HEK293 (cell line): Measurements from ENCODE around the gene ZNF783.
"Not testable (repeated sequence)": the region's sequence is repeated elsewhere in the genome, so short reads cannot be mapped to it uniquely, and the experiment has no call there.

Experiments
- CTCF ChIA-PET: fragments of 350-600 bp; formaldehyde crosslinking; extraction: SDS; loops from one replicate; lab custom pipeline; 2021; ENCODE audit warnings: antibody characterized with exemption; lab: Yijun Ruan, JAX
- POLR2A ChIA-PET: fragments of 300-600 bp; formaldehyde crosslinking; extraction: SDS; loops from one replicate; lab custom pipeline; 2020; ENCODE audit warnings: antibody characterized with exemption, inconsistent platforms; lab: Yijun Ruan, JAX
- H3K27ac ChIP-seq: fragments of 200-500 bp; sonication (Bioruptor generic); 2 replicates; pipeline ENCODE4 v1.5.1; 2014; ENCODE audit warnings: low read depth, low read length, control low read depth, inconsistent platforms; ENCODE audit errors: extremely low read depth
- H3K36me3 ChIP-seq, 2 experiments: fragments of 200-500 bp in 1 of 2; sonication (Bioruptor generic) in 1 of 2; 1 replicate in 1 of 2; 2 replicates in 1 of 2; pipeline ENCODE4 v1.5.1; 2014 to 2017; ENCODE audit warnings: inconsistent platforms in 2 of 2, low read length in 2 of 2; ENCODE audit not compliant: control insufficient read depth in 2 of 2, insufficient read depth in 1 of 2
- H3K4me1 ChIP-seq: fragments of 200-500 bp; sonication (Bioruptor generic); 2 replicates; pipeline ENCODE4 v1.5.1; 2014; ENCODE audit warnings: mild to moderate bottlenecking, low read length, inconsistent platforms; ENCODE audit not compliant: control insufficient read depth, insufficient read depth
- H3K4me3 ChIP-seq: 2 replicates; pipeline ENCODE4 v1.5.1; 2011; ENCODE audit warnings: low read depth, mild to moderate bottlenecking, control low read depth, low read length, moderate library complexity
- H3K9me3 ChIP-seq: fragments of 200-500 bp; sonication (Bioruptor generic); 2 replicates; pipeline ENCODE4 v1.5.1; 2014; ENCODE audit warnings: low read depth, low read length, inconsistent platforms; ENCODE audit not compliant: control insufficient read depth, insufficient read depth
- GLIS2 ChIP-seq: fragments of 450-650 bp; formaldehyde crosslinking; IDR thresholded peaks from 2 replicates; pipeline ENCODE4 v1.5.1; 2016; ENCODE audit warnings: missing biosample characterization, missing genetic modification characterization
- KLF7 ChIP-seq: fragments of 450-650 bp; formaldehyde crosslinking; IDR thresholded peaks from 2 replicates; pipeline ENCODE4 v1.5.1; 2016; ENCODE audit warnings: missing biosample characterization, missing genetic modification characterization, borderline replicate concordance
- MZF1 ChIP-seq: fragments of 450-650 bp; formaldehyde crosslinking; IDR thresholded peaks from 2 replicates; pipeline ENCODE4 v1.5.1; 2017; ENCODE audit warnings: missing biosample characterization, missing genetic modification characterization, borderline replicate concordance
- SP3 ChIP-seq: fragments of 450-650 bp; formaldehyde crosslinking; IDR thresholded peaks from 2 replicates; pipeline ENCODE4 v1.5.1; 2016; ENCODE audit warnings: missing biosample characterization, missing genetic modification characterization
- TCF7L2 ChIP-seq: IDR thresholded peaks from 2 replicates; pipeline ENCODE4 v1.6.1; 2011; ENCODE audit warnings: low read depth, mild to moderate bottlenecking, inconsistent platforms, low read length, moderate library complexity, borderline replicate concordance
- ZIC2 ChIP-seq: fragments of 450-650 bp; formaldehyde crosslinking; IDR thresholded peaks from 2 replicates; pipeline ENCODE4 v1.5.1; 2016; ENCODE audit warnings: missing biosample characterization, missing genetic modification characterization
- ZNF146 ChIP-seq: fragments of 450-650 bp; formaldehyde crosslinking; IDR thresholded peaks from 2 replicates; pipeline ENCODE4 v1.5.1; 2016; ENCODE audit warnings: missing biosample characterization, missing genetic modification characterization
- ZNF174 ChIP-seq: fragments of 450-650 bp; formaldehyde crosslinking; IDR thresholded peaks from 2 replicates; pipeline ENCODE4 v1.5.0; 2017; ENCODE audit warnings: missing biosample characterization, mild to moderate bottlenecking, missing genetic modification characterization
- ZNF311 ChIP-seq: fragments of 450-650 bp; formaldehyde crosslinking; IDR thresholded peaks from 2 replicates; pipeline ENCODE4 v1.5.1; 2017; ENCODE audit warnings: missing biosample characterization, missing genetic modification characterization, borderline replicate concordance
- ZNF585B ChIP-seq: fragments of 450-650 bp; formaldehyde crosslinking; IDR thresholded peaks from 2 replicates; pipeline ENCODE4 v1.5.1; 2016; ENCODE audit warnings: missing biosample characterization, missing genetic modification characterization
- ZNF677 ChIP-seq: fragments of 450-650 bp; IDR thresholded peaks from 2 replicates; pipeline ENCODE4 v1.5.0; 2018; ENCODE audit warnings: missing biosample characterization, mild to moderate bottlenecking, missing genetic modification characterization, moderate library complexity
- ZNF707 ChIP-seq: fragments of 450-650 bp; formaldehyde crosslinking; IDR thresholded peaks from 2 replicates; pipeline ENCODE4 v1.5.1; 2016; ENCODE audit warnings: missing biosample characterization, missing genetic modification characterization
- TF ChIP-seq, protein P1 (sequence below): fragments of 450-650 bp; formaldehyde crosslinking; IDR thresholded peaks from 2 replicates; pipeline ENCODE4 v1.5.1; 2017; ENCODE audit warnings: missing biosample characterization, missing genetic modification characterization
- TF ChIP-seq, protein P2 (sequence below): sonication (generic); formaldehyde crosslinking; IDR thresholded peaks from 2 replicates; pipeline ENCODE4 v1.8.1; 2022; ENCODE audit warnings: mild to moderate bottlenecking, moderate library complexity, missing genetic modification reagents

Gene ZNF783

DNA sequence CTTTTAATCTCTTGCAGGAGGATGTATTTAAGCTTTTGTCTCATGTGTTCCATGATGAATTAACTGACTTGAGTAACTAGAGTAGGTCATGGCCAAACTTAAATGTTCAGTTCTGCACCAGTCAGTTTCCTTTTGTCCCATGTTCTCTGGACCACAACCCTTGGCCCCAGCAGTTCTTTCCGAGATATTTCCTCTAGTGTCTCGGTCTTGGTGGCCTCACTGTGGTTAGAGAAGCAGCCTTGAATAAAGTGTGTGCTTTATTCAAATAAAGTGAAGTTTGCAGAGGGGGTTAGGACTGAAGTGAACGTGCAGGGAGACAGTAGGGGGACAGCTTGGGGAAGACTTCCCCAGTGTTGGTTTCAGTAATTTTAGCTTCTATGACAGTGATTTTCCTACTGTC, 13.2 kb upstream of the ZNF783 start (continued):
- TF ChIP-seq, protein P1, sequence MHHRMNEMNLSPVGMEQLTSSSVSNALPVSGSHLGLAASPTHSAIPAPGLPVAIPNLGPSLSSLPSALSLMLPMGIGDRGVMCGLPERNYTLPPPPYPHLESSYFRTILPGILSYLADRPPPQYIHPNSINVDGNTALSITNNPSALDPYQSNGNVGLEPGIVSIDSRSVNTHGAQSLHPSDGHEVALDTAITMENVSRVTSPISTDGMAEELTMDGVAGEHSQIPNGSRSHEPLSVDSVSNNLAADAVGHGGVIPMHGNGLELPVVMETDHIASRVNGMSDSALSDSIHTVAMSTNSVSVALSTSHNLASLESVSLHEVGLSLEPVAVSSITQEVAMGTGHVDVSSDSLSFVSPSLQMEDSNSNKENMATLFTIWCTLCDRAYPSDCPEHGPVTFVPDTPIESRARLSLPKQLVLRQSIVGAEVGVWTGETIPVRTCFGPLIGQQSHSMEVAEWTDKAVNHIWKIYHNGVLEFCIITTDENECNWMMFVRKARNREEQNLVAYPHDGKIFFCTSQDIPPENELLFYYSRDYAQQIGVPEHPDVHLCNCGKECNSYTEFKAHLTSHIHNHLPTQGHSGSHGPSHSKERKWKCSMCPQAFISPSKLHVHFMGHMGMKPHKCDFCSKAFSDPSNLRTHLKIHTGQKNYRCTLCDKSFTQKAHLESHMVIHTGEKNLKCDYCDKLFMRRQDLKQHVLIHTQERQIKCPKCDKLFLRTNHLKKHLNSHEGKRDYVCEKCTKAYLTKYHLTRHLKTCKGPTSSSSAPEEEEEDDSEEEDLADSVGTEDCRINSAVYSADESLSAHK (tag by site-specific recombination): no peak
- TF ChIP-seq, protein P2, sequence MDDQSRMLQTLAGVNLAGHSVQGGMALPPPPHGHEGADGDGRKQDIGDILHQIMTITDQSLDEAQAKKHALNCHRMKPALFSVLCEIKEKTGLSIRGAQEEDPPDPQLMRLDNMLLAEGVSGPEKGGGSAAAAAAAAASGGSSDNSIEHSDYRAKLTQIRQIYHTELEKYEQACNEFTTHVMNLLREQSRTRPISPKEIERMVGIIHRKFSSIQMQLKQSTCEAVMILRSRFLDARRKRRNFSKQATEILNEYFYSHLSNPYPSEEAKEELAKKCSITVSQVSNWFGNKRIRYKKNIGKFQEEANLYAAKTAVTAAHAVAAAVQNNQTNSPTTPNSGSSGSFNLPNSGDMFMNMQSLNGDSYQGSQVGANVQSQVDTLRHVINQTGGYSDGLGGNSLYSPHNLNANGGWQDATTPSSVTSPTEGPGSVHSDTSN: no peak

DNA sequence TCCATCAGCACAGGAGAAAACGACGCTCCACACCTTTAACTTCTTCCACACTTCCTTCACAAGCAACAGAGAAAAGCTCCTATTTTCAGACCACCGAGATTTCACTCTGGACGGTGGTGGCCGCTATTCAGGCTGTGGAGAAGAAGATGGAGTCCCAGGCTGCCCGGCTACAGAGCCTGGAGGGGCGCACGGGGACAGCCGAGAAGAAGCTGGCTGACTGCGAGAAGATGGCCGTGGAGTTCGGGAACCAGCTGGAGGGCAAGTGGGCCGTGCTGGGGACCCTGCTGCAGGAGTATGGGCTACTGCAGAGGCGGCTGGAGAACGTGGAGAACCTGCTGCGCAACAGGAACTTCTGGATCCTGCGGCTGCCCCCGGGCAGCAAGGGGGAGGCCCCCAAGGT, 11.8 kb upstream of the ZNF783 start:
- CTCF ChIA-PET: interaction anchor here (1.4 kb wide), 1 partner anchor 11 kb away, joined by 5 read pairs; no protein-coding TSS in a partner anchor

DNA sequence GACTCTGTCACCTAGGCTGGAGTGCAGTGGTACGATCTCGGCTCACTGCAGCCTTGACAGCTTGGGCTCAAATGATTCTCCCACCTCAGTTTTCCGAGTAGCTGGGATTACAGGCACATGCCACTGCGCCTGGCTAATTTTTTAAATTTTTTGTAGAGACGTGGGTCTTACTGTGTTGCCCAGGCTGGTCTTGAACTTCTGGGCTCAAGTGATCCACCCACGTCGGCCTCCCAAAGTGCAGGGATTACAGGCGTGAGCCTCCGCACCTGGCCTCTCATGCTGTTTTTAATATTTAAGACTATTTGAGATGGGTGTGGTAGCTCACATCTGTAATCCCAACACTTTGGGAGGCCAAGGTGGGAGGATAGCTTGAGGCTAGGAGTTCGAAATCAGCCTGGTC, 10.5 kb upstream of the ZNF783 start:
- not testable (repeated sequence) for H3K9me3 ChIP-seq, H3K4me1 ChIP-seq, H3K27ac ChIP-seq, H3K4me3 ChIP-seq
- CTCF ChIA-PET: interaction anchor here (0.6 to 0.9 kb wide), 3 partner anchors 10 to 543 kb away, joined by 3 to 4 read pairs (median 4); no protein-coding TSS in a partner anchor
- H3K36me3 ChIP-seq: peaks cover 3 to 70% of the 10 kb centered on the region in 2 experiments; a peak in 2 of 3 replicates
- POLR2A ChIA-PET: interaction anchor here (0.7 kb wide), 2 partner anchors 9 to 11 kb away, joined by 3 to 6 read pairs; partner anchors contain the start of gene ZNF783

More for the DNA sequence above, 11.8 kb upstream of the ZNF783 start:
- H3K9me3 ChIP-seq, H3K4me3 ChIP-seq, H3K4me1 ChIP-seq, POLR2A ChIA-PET, H3K27ac ChIP-seq: not testable (repeated sequence)
- H3K36me3 ChIP-seq: peaks cover 3 to 56% of the 10 kb centered on the region in 2 experiments; a peak in 2 of 3 replicates

DNA sequence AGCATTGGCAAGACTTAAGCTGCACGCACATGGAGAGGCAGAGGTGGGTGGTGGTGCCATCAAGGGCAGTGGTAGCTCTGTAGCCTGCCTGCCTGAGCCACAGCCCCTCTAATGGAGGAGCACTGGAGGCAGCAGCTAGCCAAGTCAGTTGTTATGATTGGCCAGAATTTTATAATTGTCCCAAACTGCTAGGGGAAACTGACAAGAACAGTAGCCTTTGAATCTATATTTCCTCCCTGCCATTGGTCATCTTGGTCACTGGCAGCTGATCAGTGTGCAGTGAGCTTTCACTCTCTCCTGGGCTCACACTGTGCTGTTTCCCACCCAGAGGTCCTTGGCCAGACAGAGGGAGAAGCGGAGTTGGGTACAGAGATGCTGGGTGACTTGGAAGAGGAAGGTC, 9.6 kb upstream of the ZNF783 start:
- TF ChIP-seq KLF7 (tag by site-specific recombination) (no peak), TCF7L2 (no peak), ZNF677 (peak; percentile 94), ZIC2 (tag by site-specific recombination) (no peak)
- Histone ChIP-seq H3K36me3 (peaks cover 3 to 76% of the 10 kb centered on the region in 2 experiments; a peak in 2 of 3 replicates), H3K9me3 (no peaks in the 10 kb centered on the region), H3K4me3 (no peak overlapping the region), H3K27ac (no peak overlapping the region), H3K4me1 (no peaks in the 10 kb centered on the region)
- POLR2A ChIA-PET: no interaction called here
- CTCF ChIA-PET: interaction anchor here (0.6 to 1.6 kb wide), 3 partner anchors 9 to 63 kb away, joined by 4 to 5 read pairs (median 4); partner anchors contain the start of gene ZNF783

DNA sequence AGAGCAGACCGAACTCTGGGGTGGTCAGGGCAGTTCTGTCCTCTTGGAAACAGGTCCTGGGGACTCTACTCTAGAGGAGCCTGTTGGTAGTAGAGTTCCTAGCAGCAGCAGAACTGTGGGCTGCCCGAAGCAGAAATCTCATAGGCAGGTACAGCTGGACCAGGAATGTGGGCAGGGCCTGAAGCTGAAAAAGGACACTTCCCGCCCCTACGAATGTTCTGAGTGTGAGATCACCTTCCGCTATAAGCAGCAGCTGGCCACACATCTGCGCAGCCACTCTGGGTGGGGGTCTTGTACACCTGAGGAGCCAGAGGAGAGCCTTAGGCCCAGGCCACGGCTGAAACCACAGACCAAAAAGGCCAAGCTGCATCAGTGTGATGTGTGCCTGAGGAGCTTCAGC, 8.3 kb upstream of the ZNF783 start:
- Histone ChIP-seq H3K9me3 (no peaks in the 10 kb centered on the region), H3K36me3 (peaks cover 3 to 72% of the 10 kb centered on the region in 2 experiments; a peak in 2 of 3 replicates), H3K27ac (no peak overlapping the region), H3K4me1 (no peaks in the 10 kb centered on the region), H3K4me3 (no peak overlapping the region)
- CTCF ChIA-PET: interaction anchor here (1.6 kb wide), 1 partner anchor 9 kb away, joined by 4 read pairs; the partner anchor contains the start of gene ZNF783
- POLR2A ChIA-PET: no interaction called here
- TF ChIP-seq SP3 (tag by site-specific recombination): no peak
- no peak for TF ChIP-seq ZNF146 (tag by site-specific recombination)
- no peak for TF ChIP-seq GLIS2 (tag by site-specific recombination)
- TF ChIP-seq MZF1 (tag by site-specific recombination): no peak
- TF ChIP-seq ZNF707: no peak
- TF ChIP-seq ZNF311 (tag by site-specific recombination): no peak
- TF ChIP-seq ZNF585B (tag by site-specific recombination): no peak
- no peak for TF ChIP-seq ZNF174 (tag by site-specific recombination)
